Glutamatergic neuron (in vitro differentiated cells): ENCODE results near the gene LMTK3. TPM values are rescaled to one million over a fixed set of nuclear protein-coding genes. Genes with fewer than 3 reads are reported as not detected.

Experiments used
- DNase-seq: peaks from one replicate; pipeline ENCODE4 v3.0.0; 2022
- H3K27ac Mint-ChIP-seq: one replicate; pipeline ENCODE4 v1.8.0; 2020; ENCODE audit warnings: mild to moderate bottlenecking, mixed read lengths, inconsistent platforms; ENCODE audit not compliant: unreplicated experiment
- H3K27me3 Mint-ChIP-seq: one replicate; pipeline ENCODE4 v1.8.0; 2020; ENCODE audit warnings: mild to moderate bottlenecking, moderate library complexity, mixed read lengths, inconsistent platforms; ENCODE audit not compliant: unreplicated experiment
- H3K36me3 Mint-ChIP-seq: one replicate; pipeline ENCODE4 v1.8.0; 2020; ENCODE audit warnings: mild to moderate bottlenecking, mixed read lengths, inconsistent platforms; ENCODE audit not compliant: unreplicated experiment
- H3K4me1 Mint-ChIP-seq: one replicate; pipeline ENCODE4 v1.8.0; 2020; ENCODE audit warnings: mild to moderate bottlenecking, low read depth, mixed read lengths, inconsistent platforms; ENCODE audit not compliant: unreplicated experiment
- H3K4me3 Mint-ChIP-seq: one replicate; pipeline ENCODE4 v1.8.0; 2020; ENCODE audit warnings: mild to moderate bottlenecking, mixed read lengths, inconsistent platforms; ENCODE audit not compliant: unreplicated experiment
- H3K9me3 Mint-ChIP-seq: one replicate; pipeline ENCODE4 v1.8.0; 2020; ENCODE audit warnings: mild to moderate bottlenecking, moderate library complexity, mixed read lengths, inconsistent platforms; ENCODE audit not compliant: unreplicated experiment
- CTCF ChIP-seq: fragments of 200-600 bp; sonication (generic); IDR thresholded peaks from one replicate; pipeline ENCODE4 v1.5.0; 2021; ENCODE audit not compliant: partially characterized antibody, unreplicated experiment
- total RNA-seq: library from RNA; stranded (reverse); fragmentation: NEBNext Ultra II Directional; extraction: Animal tissue kit (Norgen Biotek cat#: 25700); gene quantifications from one replicate; pipeline ENCODE4 v1.2.1, GENCODE V29; 2021; ENCODE audit not compliant: unreplicated experiment

Gene LMTK3
- total RNA-seq, 1 donor from 2014 or later: 36.3 TPM

GRCh38 chr19:48444129-48444935, 67.3 kb downstream of the LMTK3 start:
- Mint-ChIP-seq H3K27ac (peak overlapping the region; percentile 93), H3K27me3 (peaks cover 23% of the 10 kb centered on the region), H3K4me3 (peak overlapping the region; percentile 94), H3K9me3 (peaks cover 8% of the 10 kb centered on the region), H3K36me3 (no peaks in the 10 kb centered on the region), H3K4me1 (peaks cover 11% of the 10 kb centered on the region)
- TF ChIP-seq CTCF: no peak
- no peak for DNase-seq

- H3K27ac Mint-ChIP-seq: no peak overlapping the region
- no peak overlapping the region for H3K4me3 Mint-ChIP-seq
- no peaks in the 10 kb centered on the region for H3K36me3 Mint-ChIP-seq
- H3K27me3 Mint-ChIP-seq: peaks cover 23% of the 10 kb centered on the region
- peaks cover 10% of the 10 kb centered on the region for H3K9me3 Mint-ChIP-seq
- no peak for DNase-seq
- H3K4me1 Mint-ChIP-seq: peaks cover 11% of the 10 kb centered on the region
- TF ChIP-seq CTCF: no peak
Measured at GRCh38 chr19:48443731-48444128, 67.9 kb downstream of the LMTK3 start.

- no peaks in the 10 kb centered on the region for H3K36me3 Mint-ChIP-seq
- H3K27me3 Mint-ChIP-seq: peaks cover 23% of the 10 kb centered on the region
- H3K9me3 Mint-ChIP-seq: peaks cover 10% of the 10 kb centered on the region
- no peak overlapping the region for H3K4me3 Mint-ChIP-seq
- no peak for TF ChIP-seq CTCF
- DNase-seq: no peak
- peaks cover 11% of the 10 kb centered on the region for H3K4me1 Mint-ChIP-seq
- H3K27ac Mint-ChIP-seq: no peak overlapping the region
Measured at GRCh38 chr19:48443256-48443655, 68.4 kb downstream of the LMTK3 start.

- Mint-ChIP-seq H3K36me3 (no peaks in the 10 kb centered on the region), H3K9me3 (peaks cover 10% of the 10 kb centered on the region), H3K27ac (no peak overlapping the region), H3K4me3 (no peak overlapping the region), H3K27me3 (peaks cover 23% of the 10 kb centered on the region), H3K4me1 (peaks cover 11% of the 10 kb centered on the region)
- no peak for TF ChIP-seq CTCF
- no peak for DNase-seq
Measured at GRCh38 chr19:48442116-48443035, 69.3 kb downstream of the LMTK3 start.
